Endodermal cell (in vitro differentiated cells): ENCODE measurements around the gene PPIA. TPM values are rescaled to one million over a fixed set of nuclear protein-coding genes. Genes with fewer than 3 reads are reported as not detected.

Experiments
- DNase-seq: peaks from one replicate; pipeline ENCODE4 v3.0.0-alpha.2; 2017
- H3K27ac ChIP-seq: 2 replicates; pipeline ENCODE4 v1.5.1; 2013; ENCODE audit warnings: mild to moderate bottlenecking, low read depth, low read length, moderate library complexity
- H3K27me3 ChIP-seq: 2 replicates; pipeline ENCODE4 v1.6.1; 2013; ENCODE audit warnings: mild to moderate bottlenecking, low read length, moderate library complexity; ENCODE audit not compliant: insufficient read depth, control insufficient read depth, poor library complexity, severe bottlenecking
- H3K36me3 ChIP-seq: 2 replicates; pipeline ENCODE4 v1.7.0; 2013; ENCODE audit warnings: mild to moderate bottlenecking, low read length, moderate library complexity; ENCODE audit not compliant: control insufficient read depth, insufficient read depth
- H3K4me1 ChIP-seq: one replicate; pipeline ENCODE4 v1.7.0; 2013; ENCODE audit warnings: low read length; ENCODE audit not compliant: control insufficient read depth, insufficient read depth
- H3K4me3 ChIP-seq: 2 replicates; pipeline ENCODE4 v1.5.1; 2013; ENCODE audit warnings: mild to moderate bottlenecking, low read length, moderate library complexity
- H3K9ac ChIP-seq: 2 replicates; pipeline ENCODE4 v1.6.1; 2013; ENCODE audit warnings: mild to moderate bottlenecking, low read length, moderate library complexity; ENCODE audit not compliant: poor library complexity, severe bottlenecking; ENCODE audit errors: extremely low read depth
- H3K9me3 ChIP-seq: 2 replicates; pipeline ENCODE4 v1.6.1; 2013; ENCODE audit warnings: mild to moderate bottlenecking, low read length, moderate library complexity; ENCODE audit not compliant: control insufficient read depth
- H3K27ac Mint-ChIP-seq: 2 replicates; pipeline ENCODE4 v1.8.0; 2020; ENCODE audit warnings: mixed read lengths
- H3K27me3 Mint-ChIP-seq: 2 replicates; pipeline ENCODE4 v1.8.0; 2021; ENCODE audit warnings: mild to moderate bottlenecking, mixed read lengths; ENCODE audit not compliant: insufficient read depth
- H3K36me3 Mint-ChIP-seq: 2 replicates; pipeline ENCODE4 v1.8.0; 2020; ENCODE audit warnings: low read depth, mixed read lengths
- H3K4me1 Mint-ChIP-seq: 2 replicates; pipeline ENCODE4 v1.8.0; 2020; ENCODE audit warnings: mixed read lengths
- H3K4me3 Mint-ChIP-seq: 2 replicates; pipeline ENCODE4 v1.8.0; 2020; ENCODE audit warnings: mild to moderate bottlenecking, moderate library complexity, mixed read lengths
- H3K9me3 Mint-ChIP-seq: 2 replicates; pipeline ENCODE4 v1.8.0; 2020; ENCODE audit warnings: mild to moderate bottlenecking, mixed read lengths
- CTCF ChIP-seq: fragments of 200-600 bp; sonication (generic); conservative IDR thresholded peaks from 2 replicates; pipeline ENCODE4 v1.5.0; 2021; ENCODE audit warnings: antibody characterized with exemption, mild to moderate bottlenecking
- WGBS, 2 experiments: methylation state at CpG; one replicate each; pipeline versions ENCODE4 v1.1.5 to v1.1.7; 2013; ENCODE audit warnings: missing lambda C conversion rate in 2 of 2, mixed read lengths in 1 of 2; ENCODE audit not compliant: insufficient coverage in 1 of 2, insufficient read length in 1 of 2; 5-methylcytosine and 5-hydroxymethylcytosine counted together
- total RNA-seq, 2 donors: library from RNA; stranded (reverse); fragmentation: NEBNext Ultra II Directional in 1 of 2; extraction: Animal tissue kit (Norgen Biotek cat#: 25700) in 1 of 2; gene quantifications; 2 replicates in 1 of 2; 3 replicates in 1 of 2; pipeline ENCODE4 v1.2.1, GENCODE V29; 2021

PPIA gene
- total RNA-seq, 2 donors from 2014 or later: 1,857 to 1,899 TPM

- Mint-ChIP-seq H3K36me3 (peaks cover 32% of the 10 kb centered on the region), H3K27me3 (peaks cover 1% of the 10 kb centered on the region), H3K9me3 (no peaks in the 10 kb centered on the region), H3K4me1 (no peaks in the 10 kb centered on the region), H3K27ac (no peak overlapping the region), H3K4me3 (no peak overlapping the region)
- no peak overlapping the region for H3K4me3 ChIP-seq
- 90 to 91% methylated on average over 7 to 11 of the region's 11 CpGs for WGBS, 2 experiments
- no peak for DNase-seq
- peaks cover 35% of the 10 kb centered on the region for H3K36me3 ChIP-seq
- no peak overlapping the region for H3K9ac ChIP-seq
- no peaks in the 10 kb centered on the region for H3K27me3 ChIP-seq
- no peaks in the 10 kb centered on the region for H3K4me1 ChIP-seq
- H3K9me3 ChIP-seq: no peaks in the 10 kb centered on the region
- TF ChIP-seq CTCF: no peak
- peak overlapping the region; percentile 74 for H3K27ac ChIP-seq
Measured at GRCh38 chr7:44768628-44769371, 27.7 kb upstream of the PPIA start.

GRCh38 chr7:44769376-44769775, 27.1 kb upstream of the PPIA start:
- peaks cover 29% of the 10 kb centered on the region for H3K36me3 ChIP-seq
- 87 to 95% methylated on average over 6 to 8 of the region's 8 CpGs for WGBS, 2 experiments
- no peak overlapping the region for H3K27ac Mint-ChIP-seq
- H3K27me3 Mint-ChIP-seq: peaks cover 1% of the 10 kb centered on the region
- peaks cover 31% of the 10 kb centered on the region for H3K36me3 Mint-ChIP-seq
- no peaks in the 10 kb centered on the region for H3K4me1 ChIP-seq
- H3K9me3 ChIP-seq: no peaks in the 10 kb centered on the region
- no peak overlapping the region for H3K4me3 ChIP-seq
- no peak overlapping the region for H3K9ac ChIP-seq
- no peak overlapping the region for H3K27ac ChIP-seq
- no peaks in the 10 kb centered on the region for H3K27me3 ChIP-seq
- TF ChIP-seq CTCF: no peak
- DNase-seq: no peak
- no peaks in the 10 kb centered on the region for H3K9me3 Mint-ChIP-seq
- no peak overlapping the region for H3K4me3 Mint-ChIP-seq
- no peaks in the 10 kb centered on the region for H3K4me1 Mint-ChIP-seq

- Histone ChIP-seq H3K9me3 (no peaks in the 10 kb centered on the region), H3K36me3 (peaks cover 25% of the 10 kb centered on the region), H3K27me3 (no peaks in the 10 kb centered on the region), H3K9ac (no peak overlapping the region), H3K27ac (no peak overlapping the region), H3K4me1 (no peaks in the 10 kb centered on the region), H3K4me3 (no peak overlapping the region)
- Mint-ChIP-seq H3K27me3 (peaks cover 1% of the 10 kb centered on the region), H3K27ac (no peak overlapping the region), H3K4me1 (no peaks in the 10 kb centered on the region), H3K4me3 (no peak overlapping the region), H3K9me3 (no peaks in the 10 kb centered on the region), H3K36me3 (peaks cover 26% of the 10 kb centered on the region)
- no peak for TF ChIP-seq CTCF
- no peak for DNase-seq
- WGBS, 2 experiments: 83 to 100% methylated on average over 4 to 10 of the region's 10 CpGs
Measured at GRCh38 chr7:44769776-44770294, 26.6 kb upstream of the PPIA start.
